HEK293 (cell line): ENCODE measurements around the gene PRPF31.

Source experiments
- CTCF ChIA-PET: fragments of 350-600 bp; formaldehyde crosslinking; extraction: SDS; loops from one replicate; lab custom pipeline; 2021; ENCODE audit warnings: antibody characterized with exemption; lab: Yijun Ruan, JAX
- POLR2A ChIA-PET: fragments of 300-600 bp; formaldehyde crosslinking; extraction: SDS; loops from one replicate; lab custom pipeline; 2020; ENCODE audit warnings: antibody characterized with exemption, inconsistent platforms; lab: Yijun Ruan, JAX
- H3K27ac ChIP-seq: fragments of 200-500 bp; sonication (Bioruptor generic); 2 replicates; pipeline ENCODE4 v1.5.1; 2014; ENCODE audit warnings: low read depth, low read length, control low read depth, inconsistent platforms; ENCODE audit errors: extremely low read depth
- H3K36me3 ChIP-seq, 2 experiments: fragments of 200-500 bp in 1 of 2; sonication (Bioruptor generic) in 1 of 2; 1 replicate in 1 of 2; 2 replicates in 1 of 2; pipeline ENCODE4 v1.5.1; 2014 to 2017; ENCODE audit warnings: inconsistent platforms in 2 of 2, low read length in 2 of 2; ENCODE audit not compliant: control insufficient read depth in 2 of 2, insufficient read depth in 1 of 2
- H3K4me1 ChIP-seq: fragments of 200-500 bp; sonication (Bioruptor generic); 2 replicates; pipeline ENCODE4 v1.5.1; 2014; ENCODE audit warnings: mild to moderate bottlenecking, low read length, inconsistent platforms; ENCODE audit not compliant: control insufficient read depth, insufficient read depth
- H3K4me3 ChIP-seq: 2 replicates; pipeline ENCODE4 v1.5.1; 2011; ENCODE audit warnings: low read depth, mild to moderate bottlenecking, control low read depth, low read length, moderate library complexity
- H3K9me3 ChIP-seq: fragments of 200-500 bp; sonication (Bioruptor generic); 2 replicates; pipeline ENCODE4 v1.5.1; 2014; ENCODE audit warnings: low read depth, low read length, inconsistent platforms; ENCODE audit not compliant: control insufficient read depth, insufficient read depth
- BCL11A ChIP-seq: fragments of 450-650 bp; formaldehyde crosslinking; IDR thresholded peaks from 2 replicates; pipeline ENCODE4 v1.5.1; 2016; ENCODE audit warnings: low read depth, missing biosample characterization, missing genetic modification characterization
- GLIS1 ChIP-seq: fragments of 450-650 bp; formaldehyde crosslinking; IDR thresholded peaks from 2 replicates; pipeline ENCODE4 v1.5.1; 2016; ENCODE audit warnings: missing biosample characterization, missing genetic modification characterization
- GLIS2 ChIP-seq: fragments of 450-650 bp; formaldehyde crosslinking; IDR thresholded peaks from 2 replicates; pipeline ENCODE4 v1.5.1; 2016; ENCODE audit warnings: missing biosample characterization, missing genetic modification characterization
- PRDM10 ChIP-seq: fragments of 450-650 bp; formaldehyde crosslinking; IDR thresholded peaks from 2 replicates; pipeline ENCODE4 v1.5.1; 2016; ENCODE audit warnings: missing biosample characterization, missing genetic modification characterization
- PRDM2 ChIP-seq: fragments of 450-650 bp; formaldehyde crosslinking; IDR thresholded peaks from 2 replicates; pipeline ENCODE4 v1.5.1; 2016; ENCODE audit warnings: missing biosample characterization, missing genetic modification characterization, borderline replicate concordance
- REPIN1 ChIP-seq: fragments of 450-650 bp; formaldehyde crosslinking; IDR thresholded peaks from 2 replicates; pipeline ENCODE4 v1.5.1; 2017; ENCODE audit warnings: missing biosample characterization, missing genetic modification characterization, low read depth
- SP3 ChIP-seq: fragments of 450-650 bp; formaldehyde crosslinking; IDR thresholded peaks from 2 replicates; pipeline ENCODE4 v1.5.1; 2016; ENCODE audit warnings: missing biosample characterization, missing genetic modification characterization
- ZEB2 ChIP-seq: fragments of 450-650 bp; formaldehyde crosslinking; IDR thresholded peaks from 2 replicates; pipeline ENCODE4 v1.5.1; 2016; ENCODE audit warnings: missing biosample characterization, missing genetic modification characterization
- ZFHX2 ChIP-seq: fragments of 450-650 bp; formaldehyde crosslinking; conservative IDR thresholded peaks from 2 replicates; pipeline ENCODE4 v1.5.1; 2016; ENCODE audit warnings: missing biosample characterization, missing genetic modification characterization
- ZFP41 ChIP-seq: fragments of 450-650 bp; formaldehyde crosslinking; IDR thresholded peaks from 2 replicates; pipeline ENCODE4 v1.5.1; 2016; ENCODE audit warnings: missing biosample characterization, missing genetic modification characterization, borderline replicate concordance
- ZIC2 ChIP-seq: fragments of 450-650 bp; formaldehyde crosslinking; IDR thresholded peaks from 2 replicates; pipeline ENCODE4 v1.5.1; 2016; ENCODE audit warnings: missing biosample characterization, missing genetic modification characterization
- ZNF157 ChIP-seq: fragments of 450-650 bp; formaldehyde crosslinking; IDR thresholded peaks from 2 replicates; pipeline ENCODE4 v1.5.1; 2016; ENCODE audit warnings: missing biosample characterization, missing genetic modification characterization
- ZNF18 ChIP-seq: fragments of 450-650 bp; formaldehyde crosslinking; IDR thresholded peaks from 2 replicates; pipeline ENCODE4 v1.5.1; 2016; ENCODE audit warnings: missing biosample characterization, missing genetic modification characterization
- ZNF202 ChIP-seq: fragments of 450-650 bp; formaldehyde crosslinking; IDR thresholded peaks from 2 replicates; pipeline ENCODE4 v1.5.1; 2016; ENCODE audit warnings: missing biosample characterization, missing genetic modification characterization, borderline replicate concordance
- ZNF266 ChIP-seq: fragments of 450-650 bp; formaldehyde crosslinking; IDR thresholded peaks from 2 replicates; pipeline ENCODE4 v1.5.1; 2016; ENCODE audit warnings: missing biosample characterization, missing genetic modification characterization, low read depth
- ZNF335 ChIP-seq: fragments of 450-650 bp; formaldehyde crosslinking; conservative IDR thresholded peaks from 2 replicates; pipeline ENCODE4 v1.5.1; 2016; ENCODE audit warnings: missing biosample characterization, missing genetic modification characterization
- ZNF544 ChIP-seq: fragments of 450-650 bp; formaldehyde crosslinking; IDR thresholded peaks from 2 replicates; pipeline ENCODE4 v1.5.0; 2017; ENCODE audit warnings: missing biosample characterization, missing genetic modification characterization
- ZNF76 ChIP-seq: fragments of 450-650 bp; formaldehyde crosslinking; IDR thresholded peaks from 2 replicates; pipeline ENCODE4; 2016; ENCODE audit warnings: low read depth, missing biosample characterization, missing genetic modification characterization, borderline replicate concordance

PRPF31 gene

GRCh38 chr19:54172471-54173358 is 57.2 kb downstream of the PRPF31 start, which contains the start of gene TMC4:
TMC4 (minus strand) TSS chr19:54173160; CDS start chr19:54173117, 43 bp downstream.
- ChIA-PET POLR2A (interaction anchor here (0.5 to 10.2 kb wide), 6 partner anchors 11 to 58 kb away, joined by 3 to 90 read pairs (median 16); partner anchors contain the start of genes CNOT3, LENG1, MBOAT7 and RPS9), CTCF (interaction anchor here (0.6 to 1.5 kb wide), 9 partner anchors 12 to 218 kb away, joined by 3 to 7 read pairs (median 4); no protein-coding TSS in a partner anchor)
- peak within 1 kb of the TSS; percentile 41 for H3K4me3 ChIP-seq
- no peaks in the 10 kb centered on the region for H3K4me1 ChIP-seq
- no peak within 1 kb of the TSS for H3K27ac ChIP-seq
- peaks cover 5 to 7% of the 10 kb centered on the region in 2 experiments; a peak in 2 of 3 replicates for H3K36me3 ChIP-seq
- H3K9me3 ChIP-seq, result no peaks in the 10 kb centered on the region
- TF ChIP-seq ZNF544 (no peak), ZNF157 (tag by site-specific recombination) (no peak), PRDM10 (tag by site-specific recombination) (peak; percentile 75), ZNF202 (tag by site-specific recombination) (no peak), ZFHX2 (tag by site-specific recombination) (peak; percentile 8; the same call in 1 of the 2 replicates), ZIC2 (tag by site-specific recombination) (peak; percentile 53; the same call in 1 of the 2 replicates), SP3 (tag by site-specific recombination) (peak; percentile 38), GLIS2 (tag by site-specific recombination) (peak; percentile 31; the same call in 1 of the 2 replicates), ZNF18 (tag by site-specific recombination) (no peak), BCL11A (no peak), GLIS1 (tag by site-specific recombination) (peak; percentile 90), ZNF76 (peak; percentile 70), ZEB2 (tag by site-specific recombination) (peak; percentile 67), ZFP41 (tag by site-specific recombination) (no peak)

GRCh38 chr19:54173359-54173699 is 57.8 kb downstream of the PRPF31 start:
- Histone ChIP-seq H3K27ac (no peak overlapping the region), H3K36me3 (peaks cover 10 to 11% of the 10 kb centered on the region in 2 experiments; a peak in 2 of 3 replicates), H3K4me1 (no peaks in the 10 kb centered on the region), H3K4me3 (no peak overlapping the region), H3K9me3 (no peaks in the 10 kb centered on the region)
- ChIA-PET POLR2A (interaction anchor here (1.8 to 10.2 kb wide), 5 partner anchors 11 to 36 kb away, joined by 5 to 90 read pairs (median 17); partner anchors contain the start of genes CNOT3, LENG1, MBOAT7 and RPS9), CTCF (interaction anchor here (0.5 to 1.5 kb wide), 9 partner anchors 12 to 217 kb away, joined by 3 to 7 read pairs (median 4); partner anchors contain the start of gene LILRA4)
- no peak for TF ChIP-seq PRDM2
- TF ChIP-seq ZNF266 (tag by site-specific recombination), result no peak
- no peak for TF ChIP-seq REPIN1 (tag by site-specific recombination)
- TF ChIP-seq ZNF335 (tag by site-specific recombination), result no peak
